Measurements from ENCODE around the gene RBM33.

GRCh38 chr7:155660758-155661093, 16.3 kb downstream of the RBM33 start:
- TF ChIP-seq, protein P1, sequence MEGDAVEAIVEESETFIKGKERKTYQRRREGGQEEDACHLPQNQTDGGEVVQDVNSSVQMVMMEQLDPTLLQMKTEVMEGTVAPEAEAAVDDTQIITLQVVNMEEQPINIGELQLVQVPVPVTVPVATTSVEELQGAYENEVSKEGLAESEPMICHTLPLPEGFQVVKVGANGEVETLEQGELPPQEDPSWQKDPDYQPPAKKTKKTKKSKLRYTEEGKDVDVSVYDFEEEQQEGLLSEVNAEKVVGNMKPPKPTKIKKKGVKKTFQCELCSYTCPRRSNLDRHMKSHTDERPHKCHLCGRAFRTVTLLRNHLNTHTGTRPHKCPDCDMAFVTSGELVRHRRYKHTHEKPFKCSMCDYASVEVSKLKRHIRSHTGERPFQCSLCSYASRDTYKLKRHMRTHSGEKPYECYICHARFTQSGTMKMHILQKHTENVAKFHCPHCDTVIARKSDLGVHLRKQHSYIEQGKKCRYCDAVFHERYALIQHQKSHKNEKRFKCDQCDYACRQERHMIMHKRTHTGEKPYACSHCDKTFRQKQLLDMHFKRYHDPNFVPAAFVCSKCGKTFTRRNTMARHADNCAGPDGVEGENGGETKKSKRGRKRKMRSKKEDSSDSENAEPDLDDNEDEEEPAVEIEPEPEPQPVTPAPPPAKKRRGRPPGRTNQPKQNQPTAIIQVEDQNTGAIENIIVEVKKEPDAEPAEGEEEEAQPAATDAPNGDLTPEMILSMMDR (conservative IDR thresholded peaks at IDR 0.05): no peak
- TF ChIP-seq ZFX (IDR thresholded peaks at IDR 0.05): no peak

Measured in C4-2B (cell line).